Mammary epithelial cell (primary cell): Measurements from ENCODE around the gene MAP3K4.

Source experiments
- EZH2 ChIP-seq: IDR thresholded peaks from 2 replicates; pipeline ENCODE4 v1.6.1; 2012; ENCODE audit warnings: low read length, inconsistent platforms, borderline replicate concordance
- TF ChIP-seq, protein P1 (sequence below), 2 donors: IDR thresholded peaks in 1 of 2; conservative IDR thresholded peaks in 1 of 2; 2 replicates each; pipeline ENCODE4 v1.5.1; 2011 to 2012; ENCODE audit warnings: inconsistent platforms in 2 of 2, low read length in 2 of 2, mild to moderate bottlenecking in 2 of 2, control low read depth in 1 of 2, low read depth in 1 of 2; ENCODE audit not compliant: insufficient read depth in 1 of 2; ENCODE audit errors: extremely low read depth in 1 of 2

DNA sequence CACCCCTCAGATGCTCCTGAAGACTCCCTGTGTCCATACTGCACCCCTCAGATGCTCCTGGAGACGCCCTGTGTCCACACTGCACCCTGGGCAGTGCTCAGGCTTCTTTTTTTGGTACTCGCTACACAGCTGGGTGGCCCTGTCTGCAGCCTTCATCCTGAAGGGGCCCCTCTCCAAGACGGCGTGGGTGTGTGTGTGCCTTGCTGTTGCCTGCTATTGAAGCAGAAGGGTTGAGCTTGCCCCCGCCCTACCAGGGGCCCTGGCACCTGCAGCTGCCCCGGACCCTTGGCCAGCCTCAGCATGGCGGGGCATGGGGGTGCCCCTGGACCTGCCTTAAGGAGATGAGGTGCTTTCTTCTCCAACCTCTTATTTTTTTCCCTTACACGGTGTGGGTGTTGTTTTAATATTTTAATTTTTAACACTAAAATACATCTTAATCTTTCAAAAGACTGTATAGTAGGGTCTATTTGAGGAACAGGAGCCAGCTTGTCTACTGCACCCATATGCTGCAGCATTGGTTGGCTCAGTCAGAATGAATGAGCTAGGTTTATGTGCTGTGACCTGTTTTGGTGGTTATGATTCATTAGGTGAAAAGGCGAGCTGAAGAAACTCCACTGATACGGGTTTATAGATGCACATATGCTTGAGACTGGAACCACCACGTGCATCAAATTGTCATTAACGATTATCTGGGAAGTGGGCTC, 146.4 kb downstream of the MAP3K4 start:
- TF ChIP-seq, protein P1, sequence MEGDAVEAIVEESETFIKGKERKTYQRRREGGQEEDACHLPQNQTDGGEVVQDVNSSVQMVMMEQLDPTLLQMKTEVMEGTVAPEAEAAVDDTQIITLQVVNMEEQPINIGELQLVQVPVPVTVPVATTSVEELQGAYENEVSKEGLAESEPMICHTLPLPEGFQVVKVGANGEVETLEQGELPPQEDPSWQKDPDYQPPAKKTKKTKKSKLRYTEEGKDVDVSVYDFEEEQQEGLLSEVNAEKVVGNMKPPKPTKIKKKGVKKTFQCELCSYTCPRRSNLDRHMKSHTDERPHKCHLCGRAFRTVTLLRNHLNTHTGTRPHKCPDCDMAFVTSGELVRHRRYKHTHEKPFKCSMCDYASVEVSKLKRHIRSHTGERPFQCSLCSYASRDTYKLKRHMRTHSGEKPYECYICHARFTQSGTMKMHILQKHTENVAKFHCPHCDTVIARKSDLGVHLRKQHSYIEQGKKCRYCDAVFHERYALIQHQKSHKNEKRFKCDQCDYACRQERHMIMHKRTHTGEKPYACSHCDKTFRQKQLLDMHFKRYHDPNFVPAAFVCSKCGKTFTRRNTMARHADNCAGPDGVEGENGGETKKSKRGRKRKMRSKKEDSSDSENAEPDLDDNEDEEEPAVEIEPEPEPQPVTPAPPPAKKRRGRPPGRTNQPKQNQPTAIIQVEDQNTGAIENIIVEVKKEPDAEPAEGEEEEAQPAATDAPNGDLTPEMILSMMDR (conservative IDR thresholded peaks at IDR 0.05 in 1 of 2, IDR thresholded peaks at IDR 0.05 in 1 of 2; ENCODE audit: extremely low read depth in 1 of 2, insufficient read depth in 1 of 2, low read depth in 1 of 2, low read length in 2 of 2), result no peak
- TF ChIP-seq EZH2, result no peak
